Thyroid gland (tissue), 4 donors: ENCODE results near the gene KRT1.

Experiments used
- POLR2A ChIP-seq, 2 donors: fragments of 450-650 bp; IDR thresholded peaks; one replicate each; pipeline ENCODE4 v1.6.1; 2017; ENCODE audit warnings: antibody characterized with exemption in 2 of 2, mild to moderate bottlenecking in 2 of 2, moderate library complexity in 1 of 2
- TF ChIP-seq, protein P1 (sequence below), 6 experiments: fragments of 200-600 bp in 3 of 6; fragments of 450-650 bp in 3 of 6; sonication (generic) in 3 of 6; IDR thresholded peaks; one replicate each; pipeline ENCODE4 v1.5.1; 2016 to 2019; ENCODE audit warnings: antibody characterized with exemption in 6 of 6, mild to moderate bottlenecking in 2 of 6, inconsistent platforms in 1 of 6, moderate library complexity in 1 of 6

GRCh38 chr12:52688481-52688880 is 8.3 kb upstream of the KRT1 start:
- TF ChIP-seq, protein P1, sequence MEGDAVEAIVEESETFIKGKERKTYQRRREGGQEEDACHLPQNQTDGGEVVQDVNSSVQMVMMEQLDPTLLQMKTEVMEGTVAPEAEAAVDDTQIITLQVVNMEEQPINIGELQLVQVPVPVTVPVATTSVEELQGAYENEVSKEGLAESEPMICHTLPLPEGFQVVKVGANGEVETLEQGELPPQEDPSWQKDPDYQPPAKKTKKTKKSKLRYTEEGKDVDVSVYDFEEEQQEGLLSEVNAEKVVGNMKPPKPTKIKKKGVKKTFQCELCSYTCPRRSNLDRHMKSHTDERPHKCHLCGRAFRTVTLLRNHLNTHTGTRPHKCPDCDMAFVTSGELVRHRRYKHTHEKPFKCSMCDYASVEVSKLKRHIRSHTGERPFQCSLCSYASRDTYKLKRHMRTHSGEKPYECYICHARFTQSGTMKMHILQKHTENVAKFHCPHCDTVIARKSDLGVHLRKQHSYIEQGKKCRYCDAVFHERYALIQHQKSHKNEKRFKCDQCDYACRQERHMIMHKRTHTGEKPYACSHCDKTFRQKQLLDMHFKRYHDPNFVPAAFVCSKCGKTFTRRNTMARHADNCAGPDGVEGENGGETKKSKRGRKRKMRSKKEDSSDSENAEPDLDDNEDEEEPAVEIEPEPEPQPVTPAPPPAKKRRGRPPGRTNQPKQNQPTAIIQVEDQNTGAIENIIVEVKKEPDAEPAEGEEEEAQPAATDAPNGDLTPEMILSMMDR (IDR thresholded peaks at IDR 0.05) = no peak
- no peak for TF ChIP-seq POLR2A (IDR thresholded peaks at IDR 0.05)
